GM12872 (cell line): ENCODE data around the gene SLC1A1.

Experiments
- TF ChIP-seq, protein P1 (sequence below): IDR thresholded peaks from 3 replicates; pipeline ENCODE4 v1.5.1; 2011; ENCODE audit warnings: low read depth, mild to moderate bottlenecking, low read length, moderate library complexity; ENCODE audit not compliant: insufficient read depth

SLC1A1 gene

DNA sequence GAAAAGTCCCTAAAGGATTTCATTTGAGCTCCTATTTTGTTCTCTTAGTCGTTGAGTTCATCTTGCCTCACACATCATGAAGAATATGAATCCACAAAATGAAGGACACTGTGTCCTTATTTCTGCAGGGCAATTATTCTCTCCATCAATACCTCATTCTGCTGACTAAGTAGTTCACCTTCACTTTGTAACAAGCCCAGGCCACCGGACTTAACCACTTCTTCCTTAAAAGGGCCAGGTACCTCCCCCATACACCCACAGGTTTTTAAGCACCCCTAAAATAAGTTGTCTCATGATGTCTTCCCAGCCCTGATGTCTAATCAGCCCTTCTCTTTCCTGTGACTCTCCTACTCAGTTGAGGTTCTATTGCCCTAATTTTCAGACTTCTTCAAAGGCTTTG is 104.7 kb downstream of the SLC1A1 start:
- TF ChIP-seq, protein P1, sequence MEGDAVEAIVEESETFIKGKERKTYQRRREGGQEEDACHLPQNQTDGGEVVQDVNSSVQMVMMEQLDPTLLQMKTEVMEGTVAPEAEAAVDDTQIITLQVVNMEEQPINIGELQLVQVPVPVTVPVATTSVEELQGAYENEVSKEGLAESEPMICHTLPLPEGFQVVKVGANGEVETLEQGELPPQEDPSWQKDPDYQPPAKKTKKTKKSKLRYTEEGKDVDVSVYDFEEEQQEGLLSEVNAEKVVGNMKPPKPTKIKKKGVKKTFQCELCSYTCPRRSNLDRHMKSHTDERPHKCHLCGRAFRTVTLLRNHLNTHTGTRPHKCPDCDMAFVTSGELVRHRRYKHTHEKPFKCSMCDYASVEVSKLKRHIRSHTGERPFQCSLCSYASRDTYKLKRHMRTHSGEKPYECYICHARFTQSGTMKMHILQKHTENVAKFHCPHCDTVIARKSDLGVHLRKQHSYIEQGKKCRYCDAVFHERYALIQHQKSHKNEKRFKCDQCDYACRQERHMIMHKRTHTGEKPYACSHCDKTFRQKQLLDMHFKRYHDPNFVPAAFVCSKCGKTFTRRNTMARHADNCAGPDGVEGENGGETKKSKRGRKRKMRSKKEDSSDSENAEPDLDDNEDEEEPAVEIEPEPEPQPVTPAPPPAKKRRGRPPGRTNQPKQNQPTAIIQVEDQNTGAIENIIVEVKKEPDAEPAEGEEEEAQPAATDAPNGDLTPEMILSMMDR, result no peak

DNA sequence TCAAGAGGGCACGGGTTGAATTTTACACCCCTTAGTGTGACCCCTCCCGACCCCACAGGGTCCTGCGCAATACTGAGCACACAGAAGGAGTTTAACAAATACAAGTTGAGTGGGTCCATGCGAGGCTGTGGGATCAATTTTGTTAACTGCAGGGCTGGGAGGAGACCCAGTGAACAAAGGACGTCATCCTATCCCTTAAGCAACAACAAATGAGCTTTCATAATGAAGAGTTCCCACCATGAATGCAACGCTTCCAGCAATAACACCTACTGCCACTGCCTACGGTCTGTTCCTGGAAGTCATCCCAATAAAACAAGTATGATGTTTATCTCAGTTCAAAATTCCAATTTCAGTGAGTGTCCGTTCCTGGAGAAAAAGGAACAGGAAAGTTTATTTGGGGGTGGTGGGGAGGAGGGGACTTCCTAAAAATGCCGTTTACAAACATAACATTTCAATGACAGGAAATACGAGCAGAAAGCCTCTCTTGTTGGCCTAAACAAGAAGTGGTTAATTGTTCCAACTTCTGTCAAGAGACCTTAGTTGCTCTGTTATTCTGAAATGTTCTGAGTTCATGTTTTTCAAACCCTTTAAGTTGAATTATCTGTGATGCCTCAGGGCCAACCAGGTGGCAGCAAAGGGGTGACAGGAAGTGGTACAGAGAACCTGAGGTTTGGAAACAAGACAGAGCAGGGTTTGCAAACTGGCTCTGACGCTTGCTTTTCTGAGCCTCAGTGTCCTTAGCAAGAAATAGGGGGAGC is 106.1 kb downstream of the SLC1A1 start:
- TF ChIP-seq, protein P1, result no peak

DNA sequence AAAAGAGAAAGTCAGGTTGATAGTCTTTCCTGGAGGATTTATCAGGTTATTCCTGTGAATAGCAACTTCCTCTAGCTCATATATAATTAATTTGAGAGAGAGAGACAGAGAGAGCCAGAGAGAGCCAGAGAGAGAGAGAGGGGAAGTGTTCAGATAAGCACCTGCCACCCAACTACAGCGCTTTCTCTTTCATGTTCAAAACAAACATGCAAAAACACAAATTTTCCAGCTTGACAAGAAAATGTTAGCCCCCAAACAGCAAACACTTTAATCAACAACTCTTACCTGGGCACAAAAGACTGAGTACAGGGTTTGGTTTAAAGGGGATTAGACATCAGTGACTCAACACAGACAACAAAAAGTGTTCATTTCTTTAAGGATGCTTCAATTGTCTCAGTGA is 110.1 kb downstream of the SLC1A1 start:
- TF ChIP-seq, protein P1, result no peak

DNA sequence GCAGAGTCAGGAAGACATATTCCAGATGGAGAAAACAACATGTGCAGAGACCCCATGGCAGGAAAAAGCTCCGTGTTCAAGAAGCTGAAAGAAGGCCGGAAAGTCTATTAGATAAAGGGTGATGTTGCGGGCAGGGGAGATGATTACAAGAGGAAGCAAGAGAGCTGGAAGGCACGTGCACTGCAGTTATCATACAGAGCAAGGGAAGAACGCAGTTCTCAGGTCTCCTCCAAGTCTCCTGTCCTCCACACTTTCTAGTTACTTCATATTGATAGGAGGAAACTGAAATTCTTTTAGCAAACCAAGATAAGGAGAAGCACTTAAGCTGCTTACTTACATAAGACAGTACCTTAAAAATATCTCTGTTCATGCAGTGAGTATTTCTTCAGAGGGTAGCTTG is 113.6 kb downstream of the SLC1A1 start:
- TF ChIP-seq, protein P1, result no peak

DNA sequence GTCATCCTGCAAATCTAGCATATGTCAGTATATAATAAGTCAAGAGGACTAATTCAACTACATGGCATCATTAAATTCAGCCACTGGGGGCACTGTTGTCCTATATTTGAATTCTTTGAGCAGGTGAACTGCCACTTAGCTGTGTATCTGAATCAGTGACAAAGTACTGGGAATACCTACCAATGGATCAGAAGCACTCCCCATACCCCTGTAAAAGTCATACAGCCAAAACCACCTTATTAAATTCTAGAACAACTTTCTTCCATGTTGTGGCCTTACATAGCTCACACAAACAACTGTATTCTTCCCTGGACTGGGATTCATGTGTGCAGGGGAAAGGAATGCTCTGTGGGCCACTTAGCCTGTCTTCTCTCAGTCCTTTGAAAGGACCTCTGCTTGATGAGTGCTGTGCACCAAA is 114.4 kb downstream of the SLC1A1 start:
- TF ChIP-seq, protein P1, result peak; percentile 61

DNA sequence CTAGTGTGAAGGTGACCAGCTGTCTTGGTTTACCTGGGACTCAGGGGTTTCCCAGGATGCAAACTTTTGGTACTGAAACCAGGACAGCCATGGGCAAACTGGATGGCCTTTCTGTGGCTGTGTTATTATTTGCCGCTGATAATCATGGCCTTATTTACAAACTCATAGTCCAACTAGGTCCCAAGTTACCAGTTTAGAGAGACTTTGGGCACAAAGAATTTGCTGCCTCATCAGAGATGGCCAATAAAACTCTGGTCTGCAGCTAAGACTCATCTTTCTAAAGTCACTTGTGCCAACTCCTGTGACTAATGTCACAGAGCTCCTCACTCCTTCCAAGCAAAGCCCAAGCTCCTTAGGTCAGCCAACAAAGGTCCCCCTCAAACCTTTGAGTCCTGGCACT is 124.4 kb downstream of the SLC1A1 start:
- TF ChIP-seq, protein P1, result no peak

DNA sequence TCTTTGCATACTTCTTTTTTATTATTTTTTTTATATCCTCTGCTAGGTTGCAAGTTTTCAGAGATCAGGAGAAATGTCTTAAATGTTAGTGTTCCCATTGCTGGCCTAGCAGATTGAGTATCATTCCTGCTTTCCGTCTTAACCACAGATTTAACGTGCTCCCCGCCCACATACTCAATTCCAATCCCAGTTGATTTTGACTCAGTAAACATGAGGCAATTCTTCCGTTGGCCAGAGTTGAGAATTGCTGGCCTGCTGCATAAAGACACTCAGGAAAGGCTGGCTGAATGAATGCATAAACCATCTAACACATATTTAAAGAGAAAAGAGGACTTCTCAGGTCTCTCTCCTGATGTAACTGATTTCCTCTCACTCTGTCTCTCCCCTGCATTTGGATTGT is 125.0 kb downstream of the SLC1A1 start:
- TF ChIP-seq, protein P1, result no peak
